Lung (tissue), 12 donors: ENCODE results near the gene STARD13. TPM values are rescaled to one million over a fixed set of nuclear protein-coding genes. Genes with fewer than 3 reads are reported as not detected.

Experiments
- ATAC-seq: fragments of 200-7000 bp; cut with Tn5 transposase; one replicate; pipeline ENCODE4 v1.9.1; 2020; ENCODE audit warnings: moderate number of reproducible peaks; ENCODE audit not compliant: insufficient read depth, low FRiP score
- DNase-seq, 3 donors: peaks; one replicate each; pipeline ENCODE4 v3.0.0-alpha.2; 2013 to 2017
- H3K27ac ChIP-seq, 2 donors: one replicate each; pipeline ENCODE4 v1.5.1; 2013; ENCODE audit warnings: mild to moderate bottlenecking in 2 of 2, moderate library complexity in 2 of 2, control low read depth in 1 of 2, inconsistent platforms in 1 of 2, low read depth in 1 of 2, low read length in 1 of 2
- H3K27me3 ChIP-seq, 3 donors: one replicate each; pipeline ENCODE4 v1.5.1; 2013; ENCODE audit warnings: low read length in 2 of 3; ENCODE audit not compliant: control insufficient read depth in 3 of 3, insufficient read depth in 3 of 3
- H3K36me3 ChIP-seq, 4 donors: one replicate each; pipeline ENCODE4 v1.5.1; 2013; ENCODE audit warnings: low read length in 4 of 4, mild to moderate bottlenecking in 1 of 4, moderate library complexity in 1 of 4; ENCODE audit not compliant: control insufficient read depth in 4 of 4, insufficient read depth in 4 of 4
- H3K4me1 ChIP-seq, 5 donors: one replicate each; pipeline ENCODE4 v1.5.1; 2013; ENCODE audit warnings: low read length in 5 of 5, mild to moderate bottlenecking in 2 of 5, moderate library complexity in 1 of 5; ENCODE audit not compliant: control insufficient read depth in 5 of 5, insufficient read depth in 5 of 5
- H3K4me3 ChIP-seq: one replicate; pipeline ENCODE4 v1.5.1; 2013; ENCODE audit warnings: mild to moderate bottlenecking, control low read depth, moderate library complexity
- H3K9ac ChIP-seq, 2 donors: one replicate each; pipeline ENCODE4 v1.5.1; 2013; ENCODE audit warnings: low read length in 2 of 2, control low read depth in 1 of 2; ENCODE audit not compliant: insufficient read depth in 1 of 2
- H3K9me3 ChIP-seq, 4 donors: one replicate each; pipeline ENCODE4 v1.5.1; 2013; ENCODE audit warnings: low read length in 3 of 4, mild to moderate bottlenecking in 1 of 4, moderate library complexity in 1 of 4; ENCODE audit not compliant: control insufficient read depth in 4 of 4, insufficient read depth in 3 of 4
- WGBS, 2 donors: extraction: QIAGEN DNeasy Blood & Tissue Kit; methylation state at CpG; one replicate each; pipeline ENCODE4 v1.1.7; 2013; 5-methylcytosine and 5-hydroxymethylcytosine counted together
- polyA plus RNA-seq, 2 donors: library from polyadenylated mRNA; stranded (reverse); fragments of 200-250 nt; gene quantifications; one replicate each; pipeline ENCODE4 v1.2.1, GENCODE V29; 2013
- total RNA-seq, 2 donors: library from RNA; depleted of rRNA in 1 of 2; stranded (reverse); fragments of >200 nt in 1 of 2; gene quantifications; one replicate each; pipeline ENCODE4 v1.2.1, GENCODE V29; 2014 to 2021
- TF ChIP-seq, protein P1 (sequence below): IDR thresholded peaks from 2 replicates; pipeline ENCODE4 v1.5.1; 2012; ENCODE audit warnings: mild to moderate bottlenecking; ENCODE audit errors: control extremely low read depth, extremely low read depth
- donor health status: control.
- donor health status: control.
- donor health status: Bipolar disorder and iron deficiency.
- donor health status: healthy.
- donor health status: DM: yes; HTN: yes; CAD: no.

Gene STARD13
- total and polyA plus RNA-seq, 4 donors: 7.9 to 91.6 (median 29.7) TPM

DNA sequence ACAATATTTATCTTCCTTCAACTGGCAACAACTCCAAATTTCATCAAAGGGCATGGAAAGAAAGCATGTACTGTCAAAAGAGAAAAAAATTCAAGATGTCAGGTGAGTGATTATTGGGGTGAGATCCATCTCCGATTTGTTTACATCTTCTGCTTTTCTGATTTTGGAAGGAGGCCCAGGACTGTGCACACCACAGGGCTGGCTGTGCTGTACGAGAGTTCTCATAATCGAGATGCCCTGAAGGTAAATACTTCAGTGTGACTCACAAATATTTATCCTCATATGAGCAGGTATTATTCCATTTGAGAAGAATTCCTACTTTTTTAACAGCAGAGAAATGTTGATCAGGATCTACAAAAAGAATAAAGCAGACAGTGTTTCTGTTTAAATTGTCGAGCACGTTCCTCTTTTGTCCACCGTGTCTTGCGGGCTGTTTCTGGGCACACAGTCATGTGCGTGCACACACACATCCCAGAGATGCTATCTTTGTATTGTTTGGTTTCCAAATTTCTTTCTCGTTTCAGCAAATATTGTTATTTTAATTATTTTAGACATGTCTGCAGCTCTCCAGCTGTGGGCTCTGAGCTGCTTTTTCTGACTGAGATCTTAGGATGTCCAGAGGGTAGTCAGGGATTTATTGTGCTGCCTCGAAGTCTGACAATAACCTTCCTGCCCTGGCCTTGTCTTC is 165.6 kb downstream of the STARD13 start:
- Histone ChIP-seq H3K4me1 (peaks cover 5 to 19% (median 13%) of the 10 kb centered on the region in 5 donors), H3K27ac (peak overlapping the region in 1 of 2 donors; percentile 40), H3K36me3 (peaks cover 7 to 43% (median 33%) of the 10 kb centered on the region in 4 donors), H3K4me3 (no peak overlapping the region), H3K9ac (no peak overlapping the region), H3K27me3 (no peaks in the 10 kb centered on the region), H3K9me3 (no peaks in the 10 kb centered on the region)
- ATAC-seq (no peak), DNase-seq (peak in 1 of 3 donors; percentile 12)
- WGBS, 2 donors: 54 to 64% methylated on average over 10 of the region's 10 CpGs
- TF ChIP-seq, protein P1, sequence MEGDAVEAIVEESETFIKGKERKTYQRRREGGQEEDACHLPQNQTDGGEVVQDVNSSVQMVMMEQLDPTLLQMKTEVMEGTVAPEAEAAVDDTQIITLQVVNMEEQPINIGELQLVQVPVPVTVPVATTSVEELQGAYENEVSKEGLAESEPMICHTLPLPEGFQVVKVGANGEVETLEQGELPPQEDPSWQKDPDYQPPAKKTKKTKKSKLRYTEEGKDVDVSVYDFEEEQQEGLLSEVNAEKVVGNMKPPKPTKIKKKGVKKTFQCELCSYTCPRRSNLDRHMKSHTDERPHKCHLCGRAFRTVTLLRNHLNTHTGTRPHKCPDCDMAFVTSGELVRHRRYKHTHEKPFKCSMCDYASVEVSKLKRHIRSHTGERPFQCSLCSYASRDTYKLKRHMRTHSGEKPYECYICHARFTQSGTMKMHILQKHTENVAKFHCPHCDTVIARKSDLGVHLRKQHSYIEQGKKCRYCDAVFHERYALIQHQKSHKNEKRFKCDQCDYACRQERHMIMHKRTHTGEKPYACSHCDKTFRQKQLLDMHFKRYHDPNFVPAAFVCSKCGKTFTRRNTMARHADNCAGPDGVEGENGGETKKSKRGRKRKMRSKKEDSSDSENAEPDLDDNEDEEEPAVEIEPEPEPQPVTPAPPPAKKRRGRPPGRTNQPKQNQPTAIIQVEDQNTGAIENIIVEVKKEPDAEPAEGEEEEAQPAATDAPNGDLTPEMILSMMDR: no peak

DNA sequence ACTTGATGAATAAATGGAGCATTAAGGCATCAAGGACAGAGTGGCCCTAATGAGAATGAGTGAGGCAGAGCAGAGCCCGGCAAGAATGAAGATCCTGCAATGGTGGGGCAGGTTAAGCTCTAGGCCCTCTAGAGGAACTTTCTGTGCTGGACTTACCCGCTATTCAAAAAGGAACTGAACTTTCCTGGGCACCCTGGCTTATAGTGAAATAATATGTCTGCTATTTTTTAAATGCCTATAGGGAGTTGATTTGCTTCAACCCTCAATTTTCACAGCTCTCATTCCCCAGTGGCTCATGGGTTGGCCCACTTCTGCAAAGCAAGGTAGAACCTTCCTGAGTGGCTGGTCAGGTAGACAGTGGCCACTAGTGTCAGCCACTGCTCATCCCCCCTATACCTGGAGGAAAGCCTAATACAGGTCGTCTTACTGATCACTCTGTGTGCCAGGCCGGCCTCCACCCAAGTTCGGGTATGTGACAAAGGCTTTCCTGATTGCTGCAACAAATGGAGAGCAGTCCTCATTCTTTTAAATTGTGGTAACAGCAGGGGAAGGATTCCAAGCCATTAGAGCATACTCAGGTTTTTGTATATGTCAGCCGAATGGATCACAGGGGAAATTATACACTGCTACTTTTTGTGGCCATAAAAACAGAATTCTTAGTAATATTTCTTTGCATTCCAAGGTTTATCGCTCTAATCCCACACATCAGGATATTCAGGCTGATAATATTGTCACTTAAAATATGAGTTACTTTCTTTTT is 166.4 kb downstream of the STARD13 start:
- Histone ChIP-seq H3K4me3 (no peak overlapping the region), H3K36me3 (peaks cover 8 to 43% (median 34%) of the 10 kb centered on the region in 4 donors), H3K27me3 (no peaks in the 10 kb centered on the region), H3K4me1 (peaks cover 0 to 17% (median 13%) of the 10 kb centered on the region in 5 donors), H3K27ac (peak overlapping the region in 1 of 2 donors; percentile 64), H3K9ac (no peak overlapping the region), H3K9me3 (no peaks in the 10 kb centered on the region)
- ATAC-seq (no peak), DNase-seq (no peak)
- 84 to 87% methylated on average over 7 of the region's 7 CpGs for WGBS, 2 donors
- TF ChIP-seq, protein P1: no peak

DNA sequence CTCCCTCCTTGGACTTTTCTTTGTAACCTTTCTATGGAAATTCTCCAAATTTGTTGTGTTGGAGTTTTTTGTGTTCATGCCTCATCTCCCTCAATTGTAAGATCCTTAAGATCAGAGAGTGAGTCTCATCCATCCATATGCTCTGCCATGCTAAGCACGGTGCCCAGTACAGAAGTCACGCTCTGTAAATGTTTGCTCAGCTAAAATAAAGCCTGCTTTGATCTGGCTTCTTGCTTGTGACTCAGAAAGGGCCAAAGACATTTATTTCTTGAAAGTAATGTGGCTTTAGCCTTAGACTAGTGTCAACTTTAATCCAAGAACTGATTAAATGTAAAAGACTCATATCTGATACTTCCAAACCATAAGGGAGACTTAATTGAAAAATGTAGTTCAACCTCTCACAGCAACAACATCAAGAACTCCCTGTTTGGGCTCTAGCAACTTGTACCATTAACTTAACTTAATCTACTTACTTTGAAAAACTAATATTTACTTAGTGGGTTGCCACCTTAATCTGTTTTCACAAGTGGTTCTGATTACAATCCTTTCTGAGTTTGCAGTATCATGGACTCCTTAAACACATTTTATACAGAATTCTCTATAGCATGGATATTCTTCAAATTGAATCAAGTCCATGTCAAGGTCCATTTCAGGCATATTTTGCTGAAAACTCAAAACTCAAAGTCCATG is 169.1 kb downstream of the STARD13 start:
- Histone ChIP-seq H3K9ac (no peak overlapping the region), H3K27ac (no peak overlapping the region), H3K27me3 (no peaks in the 10 kb centered on the region), H3K4me3 (no peak overlapping the region), H3K9me3 (no peaks in the 10 kb centered on the region), H3K4me1 (peaks cover 3 to 24% (median 13%) of the 10 kb centered on the region in 5 donors), H3K36me3 (peaks cover 22 to 48% (median 36%) of the 10 kb centered on the region in 4 donors)
- WGBS, 2 donors: 70 to 84% methylated on average over 2 of the region's 2 CpGs
- no peak for ATAC-seq
- DNase-seq: no peak
- TF ChIP-seq, protein P1: no peak
